Measurements from ENCODE around the gene STAB2. TPM values are rescaled to one million over a fixed set of nuclear protein-coding genes. Genes with fewer than 3 reads are reported as not detected.

Gene STAB2
- total RNA-seq, 4 donors from 2014 or later = 0.95 TPM; not detected in 3

DNA sequence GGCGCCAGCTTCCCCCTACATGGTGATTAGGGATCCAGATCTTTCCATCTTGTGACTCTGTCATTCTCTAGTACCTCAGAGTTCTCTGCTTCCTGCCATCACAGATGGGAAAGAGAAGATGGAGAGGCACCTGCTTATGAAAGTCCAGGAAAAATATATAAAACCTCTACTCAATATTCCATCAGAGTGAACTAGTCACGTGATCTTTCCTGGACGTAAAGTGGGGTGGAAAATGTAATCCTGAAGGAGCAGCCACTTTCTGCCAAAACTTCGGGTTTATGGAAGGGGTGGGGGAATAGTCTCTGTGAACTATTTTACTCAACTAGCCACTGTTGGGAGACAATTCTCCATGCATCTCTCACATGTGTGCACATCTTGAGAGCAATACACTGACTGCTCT, 47.7 kb downstream of the STAB2 start:
- Histone ChIP-seq H3K36me3 (no peaks in the 10 kb centered on the region), H3K27ac (no peak overlapping the region), H3K27me3 (peaks cover 0 to 20% (median 0%) of the 10 kb centered on the region in 4 donors), H3K9me3 (peaks cover 0 to 6% (median 0%) of the 10 kb centered on the region in 3 donors), H3K4me1 (no peaks in the 10 kb centered on the region), H3K4me3 (no peak overlapping the region)
- no peak for DNase-seq
- WGBS, 2 donors = 81 to 84% methylated on average over 3 to 4 of the region's 4 CpGs
- TF ChIP-seq, protein P1, sequence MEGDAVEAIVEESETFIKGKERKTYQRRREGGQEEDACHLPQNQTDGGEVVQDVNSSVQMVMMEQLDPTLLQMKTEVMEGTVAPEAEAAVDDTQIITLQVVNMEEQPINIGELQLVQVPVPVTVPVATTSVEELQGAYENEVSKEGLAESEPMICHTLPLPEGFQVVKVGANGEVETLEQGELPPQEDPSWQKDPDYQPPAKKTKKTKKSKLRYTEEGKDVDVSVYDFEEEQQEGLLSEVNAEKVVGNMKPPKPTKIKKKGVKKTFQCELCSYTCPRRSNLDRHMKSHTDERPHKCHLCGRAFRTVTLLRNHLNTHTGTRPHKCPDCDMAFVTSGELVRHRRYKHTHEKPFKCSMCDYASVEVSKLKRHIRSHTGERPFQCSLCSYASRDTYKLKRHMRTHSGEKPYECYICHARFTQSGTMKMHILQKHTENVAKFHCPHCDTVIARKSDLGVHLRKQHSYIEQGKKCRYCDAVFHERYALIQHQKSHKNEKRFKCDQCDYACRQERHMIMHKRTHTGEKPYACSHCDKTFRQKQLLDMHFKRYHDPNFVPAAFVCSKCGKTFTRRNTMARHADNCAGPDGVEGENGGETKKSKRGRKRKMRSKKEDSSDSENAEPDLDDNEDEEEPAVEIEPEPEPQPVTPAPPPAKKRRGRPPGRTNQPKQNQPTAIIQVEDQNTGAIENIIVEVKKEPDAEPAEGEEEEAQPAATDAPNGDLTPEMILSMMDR (IDR thresholded peaks at IDR 0.05) = no peak
- TF ChIP-seq POLR2A (IDR thresholded peaks at IDR 0.05) = no peak
- intact Hi-C loops (cut with DNase I) = no loop called here

DNA sequence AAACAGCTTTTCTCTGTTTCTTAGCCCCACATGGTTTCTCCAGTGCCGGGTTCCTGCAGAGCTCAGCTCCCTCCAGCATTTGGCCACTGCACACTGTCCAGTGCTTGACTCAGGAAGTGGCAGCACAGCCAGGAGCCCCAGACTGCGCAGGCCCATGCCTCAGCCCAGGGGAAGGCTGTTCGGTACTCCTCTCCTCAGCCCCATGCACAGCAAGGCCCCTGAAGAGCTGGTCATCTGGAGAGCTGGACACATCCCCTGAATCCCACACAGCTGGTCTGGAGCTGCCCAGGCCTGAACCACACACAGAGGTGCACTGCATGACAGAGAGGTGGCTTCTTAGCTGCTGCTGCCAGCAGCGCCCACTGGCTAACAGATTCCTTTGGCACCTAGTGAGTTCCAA, 48.3 kb downstream of the STAB2 start:
- no peak for DNase-seq
- 83% methylated on average over 1 of the region's 4 CpGs; no CpG with 5 or more reads in 1 of the 2 donors for WGBS, 2 donors
- intact Hi-C loops (cut with DNase I) = no loop called here
- peaks cover 0 to 20% (median 0%) of the 10 kb centered on the region in 4 donors for H3K27me3 ChIP-seq
- H3K9me3 ChIP-seq = peaks cover 0 to 6% (median 0%) of the 10 kb centered on the region in 3 donors
- no peak overlapping the region for H3K27ac ChIP-seq
- no peaks in the 10 kb centered on the region for H3K36me3 ChIP-seq
- no peak overlapping the region for H3K4me3 ChIP-seq
- TF ChIP-seq POLR2A (IDR thresholded peaks at IDR 0.05) = no peak
- TF ChIP-seq, protein P1 (IDR thresholded peaks at IDR 0.05) = no peak
- no peaks in the 10 kb centered on the region for H3K4me1 ChIP-seq

DNA sequence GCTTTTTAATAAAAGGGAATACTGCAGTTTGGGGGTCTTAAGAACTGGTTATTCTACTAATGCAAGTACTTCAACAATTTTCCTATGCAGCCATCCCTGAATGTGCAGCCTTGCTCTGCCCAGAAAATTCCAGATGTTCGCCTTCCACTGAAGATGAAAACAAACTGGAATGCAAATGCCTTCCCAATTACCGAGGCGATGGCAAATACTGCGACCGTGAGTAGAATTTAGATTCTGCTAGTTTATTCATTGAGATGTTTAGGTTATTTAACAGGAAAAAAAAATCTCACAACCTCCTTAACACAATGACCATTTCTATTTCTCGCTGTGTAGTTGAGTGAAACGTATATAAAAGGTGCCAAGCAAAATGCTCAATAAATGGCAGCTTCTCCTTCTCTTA, 49.9 kb downstream of the STAB2 start:
- Histone ChIP-seq H3K9me3 (peaks cover 0 to 6% (median 0%) of the 10 kb centered on the region in 3 donors), H3K4me3 (no peak overlapping the region), H3K36me3 (no peaks in the 10 kb centered on the region), H3K4me1 (no peaks in the 10 kb centered on the region), H3K27ac (no peak overlapping the region), H3K27me3 (peaks cover 0 to 15% (median 0%) of the 10 kb centered on the region in 4 donors)
- intact Hi-C loops (cut with DNase I) = no loop called here
- TF ChIP-seq, protein P1 (IDR thresholded peaks at IDR 0.05) = no peak
- no peak for TF ChIP-seq POLR2A (IDR thresholded peaks at IDR 0.05)
- no peak for DNase-seq
- 57 to 75% methylated on average over 7 of the region's 7 CpGs for WGBS, 2 donors

DNA sequence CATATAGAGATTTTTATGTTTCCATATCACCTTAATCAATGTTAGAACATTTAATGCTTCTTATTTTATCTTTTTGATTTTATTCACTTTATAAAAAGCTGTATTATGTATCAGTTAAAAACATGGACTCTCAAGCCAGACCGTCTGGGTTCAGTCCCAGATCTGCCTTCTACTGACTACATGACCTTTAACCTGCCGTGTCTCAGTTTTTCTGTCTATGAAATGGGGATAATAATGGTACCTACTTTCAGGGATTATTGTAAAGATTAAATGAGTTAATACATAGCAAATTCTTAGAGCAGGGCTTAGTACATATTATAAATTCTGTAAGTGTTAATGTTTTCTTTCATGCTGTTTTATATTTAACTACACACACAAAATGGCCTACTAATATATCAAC, 50.4 kb downstream of the STAB2 start:
- Histone ChIP-seq H3K36me3 (no peaks in the 10 kb centered on the region), H3K4me1 (no peaks in the 10 kb centered on the region), H3K27me3 (peaks cover 0 to 12% (median 0%) of the 10 kb centered on the region in 4 donors), H3K9me3 (peaks cover 0 to 3% (median 0%) of the 10 kb centered on the region in 3 donors), H3K27ac (no peak overlapping the region), H3K4me3 (no peak overlapping the region)
- 82 to 92% methylated on average over 2 of the region's 2 CpGs for WGBS, 2 donors
- intact Hi-C loops (cut with DNase I) = no loop called here
- DNase-seq = no peak
- TF ChIP-seq, protein P1 (IDR thresholded peaks at IDR 0.05) = no peak
- TF ChIP-seq POLR2A (IDR thresholded peaks at IDR 0.05) = no peak

DNA sequence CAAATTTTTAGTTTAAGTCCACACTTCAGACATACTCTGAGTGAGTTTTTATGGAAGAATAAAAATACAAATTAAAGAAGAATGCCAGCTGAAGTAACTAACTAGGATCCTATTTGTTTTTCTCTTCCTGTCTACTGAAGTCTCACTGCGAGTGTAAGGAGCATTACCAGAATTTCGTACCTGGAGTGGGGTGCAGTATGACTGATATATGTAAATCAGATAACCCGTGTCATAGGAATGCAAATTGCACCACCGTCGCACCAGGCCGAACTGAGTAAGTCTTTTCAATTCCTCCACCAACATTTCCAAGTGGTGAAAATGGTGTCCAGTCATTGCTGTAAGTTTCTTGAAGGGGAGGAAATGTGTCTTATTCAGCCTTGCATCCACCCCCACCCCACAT, 52.9 kb downstream of the STAB2 start:
- DNase-seq = no peak
- H3K9me3 ChIP-seq = no peaks in the 10 kb centered on the region
- no peak overlapping the region for H3K4me3 ChIP-seq
- H3K36me3 ChIP-seq = no peaks in the 10 kb centered on the region
- TF ChIP-seq POLR2A (IDR thresholded peaks at IDR 0.05) = no peak
- TF ChIP-seq, protein P1 (IDR thresholded peaks at IDR 0.05) = no peak
- H3K27ac ChIP-seq = no peak overlapping the region
- peaks cover 0 to 12% (median 0%) of the 10 kb centered on the region in 4 donors for H3K27me3 ChIP-seq
- 72 to 77% methylated on average over 6 of the region's 6 CpGs for WGBS, 2 donors
- intact Hi-C loops (cut with DNase I) = no loop called here
- no peaks in the 10 kb centered on the region for H3K4me1 ChIP-seq

All from esophagus squamous epithelium (tissue), 5 donors.